GM21786 (cell line): ENCODE measurements around the gene PHKA1.
"Not testable (repeated sequence)": the region's sequence is repeated elsewhere in the genome, so short reads cannot be mapped to it uniquely, and the experiment has no call there.

Source experiments
- ATAC-seq: cut with Tn5 transposase; IDR thresholded peaks from one replicate; pipeline ENCODE4 v1.9.1; 2021; ENCODE audit not compliant: unreplicated experiment

PHKA1 gene

DNA sequence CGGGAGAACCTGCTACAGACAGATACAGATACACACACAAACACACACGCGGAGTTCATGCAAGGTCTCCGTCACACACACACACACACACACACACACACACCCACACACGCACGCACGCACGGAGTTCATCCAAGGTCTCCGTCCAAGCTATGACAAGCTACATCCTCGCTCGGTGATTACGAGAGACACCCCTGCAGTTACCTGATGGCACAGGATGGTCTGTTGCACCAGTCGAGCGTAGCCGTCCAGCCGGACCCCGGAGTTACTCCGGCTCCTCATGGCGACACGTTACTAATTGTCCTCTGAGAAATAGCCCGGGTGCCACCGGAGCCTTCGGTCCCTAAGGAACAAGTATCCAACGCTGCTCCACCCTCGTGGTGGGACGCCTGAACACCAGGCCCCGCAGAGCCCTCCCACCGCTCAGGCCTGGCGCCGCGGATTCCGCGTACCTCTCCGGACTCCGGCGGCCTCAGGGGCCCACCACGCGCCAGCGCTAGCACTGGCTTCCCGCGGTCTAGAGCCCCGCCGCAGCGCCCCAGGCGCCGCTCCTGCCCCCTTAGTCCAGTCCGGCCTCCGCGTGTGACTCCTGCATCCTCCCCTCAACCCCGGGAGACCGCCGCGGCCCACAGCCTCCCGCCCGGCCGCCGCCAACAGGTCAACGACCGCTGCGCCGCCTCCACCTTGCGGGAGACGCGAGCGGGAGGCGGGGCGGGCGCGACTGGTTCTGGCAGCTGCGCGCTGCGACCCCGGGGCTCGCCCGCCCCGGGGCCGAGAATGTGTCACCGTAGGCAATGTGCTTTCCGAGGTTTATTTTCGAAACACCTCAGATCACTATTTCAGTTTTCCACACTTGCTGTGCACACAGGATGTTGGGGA lies at the start of gene PHKA1:
Gene PHKA1 (minus strand): TSS at position 708 of the 879 bp plus-strand sequence. CDS start 426 bp downstream, at position 282.
- not testable (repeated sequence) for ATAC-seq

DNA sequence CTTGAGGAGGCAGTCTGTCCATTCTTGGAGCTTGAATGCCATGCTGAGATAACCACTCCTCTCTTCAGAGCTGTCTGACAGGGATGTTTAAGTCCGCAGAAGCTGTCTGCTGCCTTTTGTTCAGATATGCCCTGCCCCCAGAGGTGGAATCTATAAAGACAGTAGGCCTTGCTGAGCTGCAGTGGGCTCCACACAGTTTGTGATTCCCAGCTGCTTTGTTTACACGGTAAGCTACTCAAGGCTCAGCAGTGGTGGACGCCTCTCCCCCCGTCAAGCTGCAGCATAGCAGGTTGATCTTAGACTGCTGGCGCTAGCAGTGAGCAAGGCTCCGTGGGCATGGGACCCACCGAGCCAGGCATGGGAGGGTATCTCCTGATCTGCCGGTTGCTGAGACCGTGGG lies 46.3 kb upstream of the PHKA1 start:
- not testable (repeated sequence) for ATAC-seq

DNA sequence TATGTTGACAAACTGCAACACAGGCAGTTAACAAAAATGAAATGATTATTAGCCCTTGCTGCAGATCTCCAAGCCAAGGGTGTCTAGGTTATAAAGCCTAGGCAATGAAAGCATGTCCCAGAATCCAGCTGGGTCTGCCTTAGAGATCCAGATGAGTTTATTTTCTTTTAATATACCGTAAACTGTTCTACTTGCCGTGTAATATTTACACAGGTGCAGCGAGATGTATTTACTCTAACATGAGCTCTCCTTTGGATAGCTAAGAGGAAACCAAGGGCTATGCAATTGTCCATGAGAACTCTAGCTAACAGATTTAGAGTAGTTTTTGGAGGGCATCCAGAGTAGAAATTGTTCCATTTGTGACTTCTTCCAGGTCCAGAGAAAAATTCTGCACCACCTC lies 34.4 kb upstream of the PHKA1 start:
- not testable (repeated sequence) for ATAC-seq

DNA sequence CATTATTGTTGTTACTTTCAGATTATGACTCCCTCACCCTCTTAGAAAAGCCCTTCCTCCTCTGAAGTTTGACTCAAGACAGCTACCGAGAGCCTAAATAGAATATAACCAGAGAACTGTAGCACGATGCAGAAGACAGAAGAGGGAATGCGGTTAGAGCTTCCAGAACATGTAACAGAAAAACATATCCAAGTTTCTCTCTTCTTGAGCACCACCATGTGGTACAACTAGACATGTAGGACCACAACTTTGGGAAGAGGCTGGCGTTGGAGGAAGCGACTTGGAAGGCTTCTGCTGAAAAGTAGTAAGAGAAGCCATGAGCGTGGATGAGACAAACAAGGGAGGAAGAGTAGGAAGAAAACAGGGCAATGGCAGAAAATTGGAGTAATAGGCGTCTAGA lies 31.4 kb upstream of the PHKA1 start:
- ATAC-seq = not testable (repeated sequence)

DNA sequence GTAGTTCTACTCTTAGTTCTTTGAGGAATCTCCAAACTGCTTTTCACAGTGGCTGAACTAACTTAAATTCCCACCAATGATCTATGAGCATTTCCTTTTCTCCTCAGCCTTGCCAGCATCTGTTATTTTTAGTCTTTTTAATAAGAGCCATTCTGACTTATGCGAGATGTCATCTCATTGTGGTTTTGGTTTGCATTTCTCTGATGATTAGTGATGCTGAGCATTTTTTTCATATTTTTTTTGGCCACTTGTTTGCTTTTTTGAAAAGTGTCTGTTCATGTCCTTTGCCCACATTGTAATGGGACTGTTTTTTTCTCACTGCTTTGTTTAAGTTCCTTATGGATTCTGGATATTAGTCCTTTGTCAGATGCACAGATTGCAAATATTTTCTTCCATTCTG lies 21.5 kb upstream of the PHKA1 start:
- ATAC-seq = no peak

DNA sequence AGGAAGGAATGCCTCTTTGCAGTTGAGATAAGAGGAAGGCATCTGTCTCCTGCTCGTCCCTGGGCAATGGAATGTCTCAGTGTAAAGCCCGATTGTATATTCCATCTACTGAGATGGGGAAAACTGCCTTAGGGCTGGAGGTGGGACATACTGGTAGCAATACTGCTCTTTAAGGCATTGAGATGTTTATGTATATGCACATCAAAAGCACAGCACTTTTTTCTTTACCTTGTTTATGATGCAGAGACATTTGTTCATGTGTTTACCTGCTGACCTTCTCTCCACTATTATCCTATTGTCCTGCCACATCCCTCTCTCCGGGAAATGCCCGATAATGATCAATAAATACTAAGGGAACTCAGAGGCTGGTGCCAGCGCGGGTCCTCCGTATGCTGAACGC lies 19.5 kb upstream of the PHKA1 start:
- ATAC-seq = not testable (repeated sequence)

DNA sequence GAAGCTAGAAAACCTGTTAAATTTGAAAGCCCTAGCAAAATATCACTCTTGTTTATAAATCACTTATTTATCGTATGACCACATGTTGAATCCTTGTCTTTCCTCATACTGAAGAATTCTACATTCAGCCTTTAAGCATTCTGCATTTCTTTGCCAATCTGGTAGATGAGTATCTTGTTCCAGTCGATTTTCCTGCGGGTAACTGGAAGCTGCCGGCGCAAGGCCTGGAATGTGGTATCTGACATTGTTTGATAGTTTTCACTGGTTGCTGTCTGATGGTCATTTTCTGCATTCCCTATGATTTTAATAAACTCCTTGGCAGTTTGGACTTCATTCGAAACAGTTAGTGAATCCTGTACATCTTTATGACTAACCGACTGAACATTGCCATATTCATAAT lies 13.7 kb upstream of the PHKA1 start:
- ATAC-seq = no peak

DNA sequence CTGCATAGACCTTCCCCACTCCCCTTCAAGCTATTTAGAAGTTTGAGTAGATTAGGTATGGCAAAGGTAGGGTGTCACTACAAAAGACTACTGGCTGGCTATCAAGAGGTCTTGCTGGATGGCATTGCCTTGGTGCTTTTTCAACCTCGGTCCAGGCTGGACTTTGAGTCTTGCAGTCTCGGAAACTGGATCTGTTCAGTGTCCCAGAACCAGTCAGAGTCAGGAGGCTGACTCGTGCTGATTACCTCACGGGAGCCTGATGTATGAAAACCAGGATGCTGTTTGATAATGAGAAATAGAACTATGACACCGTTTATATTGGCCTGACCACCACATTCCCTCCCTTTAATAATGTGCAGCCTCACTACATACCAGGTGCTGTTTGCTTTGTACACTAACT lies 2.7 kb upstream of the PHKA1 start:
- ATAC-seq = no peak

DNA sequence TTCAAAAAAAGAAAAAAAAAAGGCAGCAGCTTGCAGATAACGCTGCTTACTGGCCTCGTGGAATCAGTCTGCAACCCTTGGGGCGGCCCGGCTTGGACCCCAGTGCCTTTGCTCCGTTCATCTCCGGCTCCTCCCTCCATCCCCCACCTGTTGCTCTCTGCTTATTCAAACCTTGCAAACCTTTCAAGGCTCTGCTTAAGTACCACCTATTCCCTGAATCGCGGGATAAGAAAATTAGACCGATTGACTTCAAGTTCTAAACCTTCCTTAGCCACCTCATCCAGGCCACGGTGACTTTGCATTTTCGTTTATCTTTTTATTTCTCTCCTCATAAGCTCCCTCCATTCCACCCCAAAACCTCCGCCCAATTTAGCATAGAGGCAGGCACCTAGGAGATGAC lies 1.4 kb upstream of the PHKA1 start:
- ATAC-seq = no peak

DNA sequence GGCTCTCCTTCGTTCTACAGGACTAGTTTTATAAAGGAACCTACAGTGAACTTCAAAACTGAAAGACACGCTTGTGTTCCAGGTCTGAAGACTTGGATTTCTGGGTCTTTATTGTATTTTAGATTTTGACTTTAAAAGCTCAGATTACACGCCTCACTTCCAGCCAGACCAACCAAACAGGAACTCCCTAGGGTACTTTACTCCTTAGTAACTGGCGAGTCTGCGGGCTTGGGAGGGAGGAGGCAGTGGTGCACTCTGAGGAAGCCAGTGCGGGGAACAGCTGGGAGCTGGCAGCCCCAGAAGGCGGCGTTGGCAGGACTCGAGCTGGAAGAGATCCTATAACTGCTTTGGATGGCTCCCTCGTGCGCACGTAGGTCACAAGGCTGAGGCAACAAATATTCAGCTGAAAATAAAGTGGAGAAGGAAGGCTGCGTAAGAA lies 391 bp upstream of the PHKA1 start:
- ATAC-seq = no peak

DNA sequence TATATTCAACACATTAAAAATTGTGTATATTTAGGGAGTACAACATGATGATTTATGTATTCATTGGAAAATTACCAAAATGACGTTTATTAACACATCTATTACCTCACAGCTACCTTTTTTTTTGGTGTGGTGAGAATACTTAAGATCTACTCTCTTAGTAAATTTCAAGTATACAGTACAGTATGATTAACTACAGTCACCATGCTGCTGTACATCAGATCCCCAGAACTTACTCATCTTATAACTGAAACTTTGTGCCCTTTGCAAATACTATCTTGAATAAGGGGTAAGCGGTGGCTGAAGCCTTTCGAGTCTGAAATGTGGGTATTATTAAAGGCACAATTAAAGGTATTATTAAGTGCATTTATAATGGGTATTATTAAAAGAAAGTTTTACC lies 976 bp downstream of the PHKA1 start:
- no peak for ATAC-seq

DNA sequence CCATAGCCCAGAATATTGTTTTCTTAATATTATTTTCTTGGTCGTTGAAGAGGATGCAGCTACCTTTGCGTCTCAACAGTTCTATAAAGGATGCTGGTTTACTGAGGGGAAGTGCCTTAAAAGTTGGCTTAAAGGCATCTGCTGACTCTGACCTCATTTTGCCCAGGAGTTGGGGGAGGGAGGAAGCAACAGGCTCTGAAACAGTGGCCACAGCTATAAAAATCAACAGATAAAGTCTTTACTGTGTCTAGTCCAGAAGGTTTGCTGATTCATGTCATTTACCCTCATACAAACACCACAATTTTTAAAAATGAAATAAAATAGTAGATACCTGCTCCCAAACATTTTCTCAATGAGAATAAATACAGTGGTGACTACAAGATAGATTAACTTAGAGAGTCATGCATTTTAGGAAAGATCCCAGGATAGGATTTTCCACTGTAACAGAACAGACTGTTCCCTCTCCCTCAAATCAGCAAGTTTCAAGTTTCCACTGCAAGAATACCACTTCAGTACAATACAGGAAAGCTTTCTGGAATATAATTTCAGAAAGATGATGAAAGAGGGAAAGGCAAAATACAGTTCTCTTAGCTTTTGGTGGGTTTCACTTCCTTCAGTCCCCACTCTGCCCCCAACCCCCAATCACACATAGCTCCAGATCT lies 1.9 kb downstream of the PHKA1 start:
- ATAC-seq = no peak

DNA sequence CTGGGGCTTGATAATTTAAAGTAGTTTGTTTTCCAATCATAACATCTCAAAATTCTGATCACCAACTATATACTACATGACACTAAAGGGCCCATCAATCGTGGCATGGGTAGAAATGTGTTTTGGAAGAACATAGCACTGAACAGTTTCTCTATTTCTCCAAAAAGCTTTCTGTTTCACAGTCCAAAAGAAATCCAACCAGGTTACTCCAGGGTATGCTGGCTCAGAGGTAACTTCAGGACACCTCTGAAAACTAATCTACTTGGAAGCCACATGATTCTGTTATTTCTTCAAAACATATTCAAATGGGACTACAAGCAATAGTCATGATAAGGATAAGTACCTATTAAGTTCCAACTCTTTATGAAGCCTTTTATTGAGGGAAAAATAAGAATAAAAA lies 8.3 kb downstream of the PHKA1 start:
- no peak for ATAC-seq

DNA sequence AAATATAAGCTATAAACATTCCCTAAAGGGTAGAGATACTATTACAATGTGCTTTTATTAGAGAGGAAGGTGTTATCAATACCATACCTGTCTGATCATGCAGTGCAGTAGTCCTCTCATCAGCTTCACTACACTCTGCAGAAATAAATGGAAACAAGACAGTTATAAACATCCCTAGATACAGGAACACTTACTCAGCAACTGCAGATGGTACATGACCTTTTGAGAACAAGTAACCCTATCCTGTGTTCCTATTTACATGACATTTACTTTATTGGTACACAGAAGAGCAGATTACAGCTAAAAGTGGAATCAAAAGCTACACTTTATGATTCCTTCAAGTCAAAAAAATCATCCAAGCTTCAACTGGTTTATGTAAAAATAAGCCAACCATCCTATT lies 9.0 kb downstream of the PHKA1 start:
- no peak for ATAC-seq

DNA sequence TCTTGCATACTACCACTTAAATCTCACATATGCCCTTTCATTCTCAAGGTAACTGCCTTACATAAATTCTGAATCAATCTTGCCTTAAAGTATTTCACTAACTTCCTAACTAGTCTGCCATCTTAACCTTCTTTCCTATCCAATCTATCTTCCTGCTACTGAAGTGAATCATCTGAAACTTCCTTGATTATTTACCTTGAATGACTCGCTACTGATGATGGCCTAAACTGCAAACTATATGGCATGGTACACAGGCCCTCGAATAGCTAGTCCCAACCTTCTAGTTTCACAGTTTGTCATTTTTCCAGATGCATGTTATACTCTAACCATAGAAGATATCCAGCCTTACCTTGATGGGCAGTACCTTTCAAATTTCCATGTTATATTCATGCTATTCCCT lies 19.9 kb downstream of the PHKA1 start:
- no peak for ATAC-seq

DNA sequence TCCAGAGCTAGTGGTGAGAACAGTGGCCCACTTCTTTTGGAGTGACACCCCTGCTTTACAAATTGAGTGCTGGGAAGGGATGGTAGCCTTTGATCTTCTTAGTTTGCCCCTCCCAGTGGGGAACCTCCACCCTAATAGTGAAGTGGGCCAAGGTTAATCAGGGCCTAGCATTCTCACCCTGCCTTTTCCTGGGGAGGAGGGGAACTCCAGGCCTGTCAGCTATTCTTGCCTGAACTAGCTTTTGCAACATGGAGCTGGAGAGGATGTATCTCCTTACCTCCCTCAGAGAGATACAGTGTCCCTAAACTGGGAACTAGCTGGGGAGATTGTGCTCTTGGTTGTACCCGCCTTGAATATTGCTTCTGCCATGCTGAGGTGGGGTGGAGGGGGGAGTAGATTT lies 20.6 kb downstream of the PHKA1 start:
- no peak for ATAC-seq

DNA sequence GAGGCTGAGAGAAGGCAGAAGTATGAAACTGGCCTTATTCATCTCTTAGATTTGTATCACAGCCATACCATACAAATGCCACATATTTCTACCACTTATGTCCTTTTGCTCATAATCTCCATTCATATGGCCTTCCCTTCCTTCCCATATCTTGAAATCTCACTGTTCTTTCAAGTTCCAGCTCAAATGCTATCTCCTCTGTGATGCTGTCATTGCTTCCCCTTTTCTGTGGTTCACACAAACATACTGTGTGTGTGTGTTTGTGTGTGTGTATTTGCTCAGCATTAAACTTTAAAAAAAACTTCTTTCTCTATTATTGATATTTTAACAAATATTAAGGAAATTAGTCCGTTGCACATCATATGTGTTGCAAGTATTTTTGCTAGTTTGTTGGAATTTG lies 26.7 kb downstream of the PHKA1 start:
- ATAC-seq = no peak

DNA sequence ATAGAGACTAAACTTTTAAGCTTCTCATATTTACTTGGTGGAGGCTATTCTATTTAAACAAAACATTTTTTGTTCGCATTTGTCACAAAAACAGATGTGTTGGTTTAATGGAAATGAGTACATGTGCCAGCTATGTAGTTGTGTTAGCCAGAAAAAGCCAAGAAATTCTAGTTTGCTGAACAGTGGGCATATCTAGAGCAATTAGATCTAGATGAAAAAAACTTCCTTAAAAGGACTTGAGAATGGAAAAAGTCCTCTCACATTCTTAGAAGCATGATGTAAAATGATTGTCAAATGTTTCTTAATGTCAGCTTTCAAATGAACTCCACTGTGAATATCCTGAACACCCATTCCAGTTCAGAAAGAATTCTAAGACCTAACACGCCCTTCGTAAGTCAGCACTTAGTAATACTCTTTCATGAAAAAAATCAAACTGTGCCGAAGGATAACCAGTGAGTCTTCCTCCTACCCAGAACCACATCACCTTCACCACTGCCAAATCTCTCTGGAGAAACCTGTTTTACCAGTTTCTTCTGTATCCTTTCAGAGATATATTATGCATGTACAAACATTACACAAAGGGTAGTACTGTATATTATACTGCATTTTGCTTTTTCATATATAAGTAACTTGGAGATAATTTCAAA lies 28.2 kb downstream of the PHKA1 start:
- ATAC-seq = no peak

DNA sequence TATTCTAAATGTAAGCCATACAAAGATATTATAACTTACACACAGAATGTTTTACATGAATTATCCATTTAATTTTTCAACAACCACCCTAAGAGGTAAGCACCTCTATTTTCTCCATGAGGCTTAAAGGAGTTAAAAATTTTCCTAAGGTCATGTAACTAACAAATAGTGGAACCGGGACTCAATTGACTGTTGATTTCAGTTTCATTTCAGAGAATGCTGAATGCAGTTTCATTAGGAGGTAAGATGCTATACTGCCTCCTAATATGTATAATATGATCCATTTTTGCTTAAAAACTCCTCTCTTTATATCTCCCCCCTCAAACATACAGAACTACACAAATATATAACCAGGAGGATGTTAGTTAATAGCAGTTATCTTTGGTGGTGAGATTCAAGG lies 29.1 kb downstream of the PHKA1 start:
- no peak for ATAC-seq

DNA sequence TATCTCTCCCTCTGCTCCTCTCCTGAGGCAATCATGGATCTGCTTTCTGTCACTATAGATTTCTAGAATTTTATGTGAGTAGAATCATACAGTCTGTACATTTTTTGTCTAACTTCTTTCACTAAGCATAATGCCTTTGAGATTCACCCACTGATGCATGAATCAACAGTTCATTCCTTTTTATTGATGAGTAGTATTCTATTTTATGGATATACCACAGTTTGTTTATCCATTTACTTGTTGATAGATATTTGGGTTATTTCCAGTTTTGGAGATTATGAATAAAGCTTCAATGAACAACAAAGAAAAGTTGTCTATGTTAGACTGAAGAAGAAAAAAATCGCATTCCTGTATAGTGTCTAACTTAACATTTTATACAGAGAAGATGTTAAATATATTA lies 30.5 kb downstream of the PHKA1 start:
- ATAC-seq = no peak

DNA sequence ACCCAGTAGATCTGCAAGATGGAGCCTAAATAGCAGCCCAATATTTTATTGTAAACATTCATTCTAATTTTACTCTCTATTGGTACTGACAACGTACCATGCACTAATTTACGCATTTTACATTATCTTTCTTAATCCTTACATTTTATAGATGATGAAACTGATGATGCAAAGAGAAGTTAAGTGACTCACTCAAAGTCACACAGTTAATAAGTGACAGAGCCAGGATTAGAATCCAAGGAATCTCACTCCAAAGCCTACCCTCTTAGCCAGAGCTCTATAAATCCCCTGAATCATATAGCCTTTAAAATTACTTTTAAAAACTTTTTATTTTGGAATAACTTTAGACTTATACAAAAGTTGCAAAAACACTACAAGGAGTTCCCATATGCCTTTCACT lies 37.6 kb downstream of the PHKA1 start:
- ATAC-seq = no peak

DNA sequence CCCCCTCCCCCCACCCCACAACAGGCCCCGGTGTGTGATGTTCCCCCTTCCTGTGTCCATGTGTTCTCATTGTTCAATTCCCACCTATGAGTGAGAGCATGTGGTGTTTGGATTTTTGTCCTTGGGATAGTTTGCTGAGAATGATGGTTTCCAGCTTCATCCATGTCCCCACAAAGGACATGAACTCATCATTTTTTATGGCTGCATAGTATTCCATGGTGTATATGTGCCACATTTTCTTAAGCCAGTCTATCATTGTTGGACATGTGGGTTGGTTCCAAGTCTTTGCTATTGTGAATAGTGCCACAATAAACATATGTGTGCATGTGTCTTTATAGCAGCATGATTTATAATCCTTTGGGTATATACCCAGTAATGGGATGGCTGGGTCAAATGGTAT lies 40.2 kb downstream of the PHKA1 start:
- ATAC-seq = not testable (repeated sequence)
